Cardiac muscle cell (in vitro differentiated cells and primary cell): ENCODE data around the gene SIL1. TPM values are rescaled to one million over a fixed set of nuclear protein-coding genes. Genes with fewer than 3 reads are reported as not detected.
A peak's percentile ranks its signal among the peaks of the same experiment; 100 is the strongest.
"Not testable (repeated sequence)": the region's sequence is repeated elsewhere in the genome, so short reads cannot be mapped to it uniquely, and the experiment has no call there.

ENCODE experiments used
- DNase-seq, 2 donors: peaks; one replicate each; pipeline versions ENCODE4 v3.0.0 to v3.0.0-alpha.2; 2010 to 2017; ENCODE audit warnings: low read depth in 1 of 2, low spot score in 1 of 2
- H3K27ac ChIP-seq: fragments of 200-600 bp; sonication (generic); 2 replicates; pipeline ENCODE4 v1.5.1; 2016
- H3K27me3 ChIP-seq: fragments of 200-600 bp; sonication (generic); 2 replicates; pipeline ENCODE4 v1.6.0; 2016; ENCODE audit warnings: control low read depth
- H3K36me3 ChIP-seq: fragments of 200-600 bp; sonication (generic); 2 replicates; pipeline ENCODE4 v1.5.1; 2016; ENCODE audit warnings: control low read depth
- H3K4me1 ChIP-seq: fragments of 200-600 bp; sonication (generic); 2 replicates; pipeline ENCODE4 v1.8.1; 2017; ENCODE audit warnings: low read depth, mild to moderate bottlenecking, mixed run types
- H3K4me3 ChIP-seq: fragments of 200-600 bp; sonication (generic); 2 replicates; pipeline ENCODE4 v1.5.1; 2016; ENCODE audit warnings: mild to moderate bottlenecking
- H3K9me3 ChIP-seq: fragments of 200-600 bp; sonication (generic); 2 replicates; pipeline ENCODE4 v1.5.1; 2017; ENCODE audit warnings: low read depth, mild to moderate bottlenecking, control low read depth
- polyA plus RNA-seq: library from polyadenylated mRNA; unstranded; fragments of >200 nt; fragmentation: Nextera tagmentation; extraction: Ambion mirVana; gene quantifications from 2 replicates; pipeline ENCODE4 v1.2.1, GENCODE V29; 2016
- total RNA-seq: library from RNA; depleted of rRNA; stranded (reverse); fragments of >200 nt; gene quantifications from 2 replicates; pipeline ENCODE4 v1.2.3, GENCODE V29; 2016
- TF ChIP-seq, protein P1 (sequence below): IDR thresholded peaks from 2 replicates; pipeline ENCODE4 v1.5.1; 2012; ENCODE audit warnings: low read depth, mild to moderate bottlenecking, low read length

SIL1 gene
- total and polyA plus RNA-seq, 2 experiments from 2014 or later, result 40.5 to 49.8 TPM

DNA sequence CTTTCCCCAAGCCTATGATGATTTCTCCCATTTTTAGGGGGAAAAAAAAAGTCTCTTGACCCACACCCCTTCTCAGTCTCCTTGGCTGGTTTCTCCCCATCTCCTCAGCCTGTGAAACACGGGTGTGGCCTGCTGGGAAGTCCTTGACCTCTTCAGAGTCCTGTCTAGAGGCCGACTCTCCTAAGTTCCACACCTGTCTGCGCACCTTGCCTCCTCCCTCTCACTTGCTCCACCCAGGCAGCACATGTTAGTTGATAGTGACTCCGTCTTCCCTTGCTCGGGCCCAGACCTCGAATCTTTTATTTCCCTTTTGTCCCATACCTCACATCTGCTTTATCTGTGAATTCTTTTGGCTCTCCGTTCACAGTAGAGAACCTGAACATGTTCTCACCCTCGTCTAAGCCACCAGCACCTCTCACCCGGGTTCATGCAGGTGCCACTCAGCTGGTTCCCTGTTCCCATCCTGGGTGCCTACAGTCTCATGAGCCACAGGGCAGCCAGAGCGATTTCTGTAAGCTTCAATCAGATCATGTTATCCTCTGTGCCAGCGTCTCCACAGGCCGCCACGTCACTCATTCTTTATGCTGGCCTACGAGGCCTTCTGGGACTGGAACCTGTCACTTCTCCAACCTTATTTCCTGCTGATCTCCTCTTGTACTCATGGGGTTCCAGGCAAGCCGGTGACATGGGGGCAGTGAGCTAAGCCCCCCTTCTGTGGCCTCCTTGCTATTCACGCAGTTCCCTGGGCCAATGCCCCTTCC lies 271.3 kb downstream of the SIL1 start:
- Histone ChIP-seq H3K27ac (no peak overlapping the region), H3K9me3 (no peaks in the 10 kb centered on the region), H3K4me3 (no peak overlapping the region), H3K27me3 (no peaks in the 10 kb centered on the region), H3K4me1 (no peaks in the 10 kb centered on the region), H3K36me3 (peaks cover 46% of the 10 kb centered on the region)
- DNase-seq, result no peak
- TF ChIP-seq, protein P1, sequence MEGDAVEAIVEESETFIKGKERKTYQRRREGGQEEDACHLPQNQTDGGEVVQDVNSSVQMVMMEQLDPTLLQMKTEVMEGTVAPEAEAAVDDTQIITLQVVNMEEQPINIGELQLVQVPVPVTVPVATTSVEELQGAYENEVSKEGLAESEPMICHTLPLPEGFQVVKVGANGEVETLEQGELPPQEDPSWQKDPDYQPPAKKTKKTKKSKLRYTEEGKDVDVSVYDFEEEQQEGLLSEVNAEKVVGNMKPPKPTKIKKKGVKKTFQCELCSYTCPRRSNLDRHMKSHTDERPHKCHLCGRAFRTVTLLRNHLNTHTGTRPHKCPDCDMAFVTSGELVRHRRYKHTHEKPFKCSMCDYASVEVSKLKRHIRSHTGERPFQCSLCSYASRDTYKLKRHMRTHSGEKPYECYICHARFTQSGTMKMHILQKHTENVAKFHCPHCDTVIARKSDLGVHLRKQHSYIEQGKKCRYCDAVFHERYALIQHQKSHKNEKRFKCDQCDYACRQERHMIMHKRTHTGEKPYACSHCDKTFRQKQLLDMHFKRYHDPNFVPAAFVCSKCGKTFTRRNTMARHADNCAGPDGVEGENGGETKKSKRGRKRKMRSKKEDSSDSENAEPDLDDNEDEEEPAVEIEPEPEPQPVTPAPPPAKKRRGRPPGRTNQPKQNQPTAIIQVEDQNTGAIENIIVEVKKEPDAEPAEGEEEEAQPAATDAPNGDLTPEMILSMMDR, result no peak

DNA sequence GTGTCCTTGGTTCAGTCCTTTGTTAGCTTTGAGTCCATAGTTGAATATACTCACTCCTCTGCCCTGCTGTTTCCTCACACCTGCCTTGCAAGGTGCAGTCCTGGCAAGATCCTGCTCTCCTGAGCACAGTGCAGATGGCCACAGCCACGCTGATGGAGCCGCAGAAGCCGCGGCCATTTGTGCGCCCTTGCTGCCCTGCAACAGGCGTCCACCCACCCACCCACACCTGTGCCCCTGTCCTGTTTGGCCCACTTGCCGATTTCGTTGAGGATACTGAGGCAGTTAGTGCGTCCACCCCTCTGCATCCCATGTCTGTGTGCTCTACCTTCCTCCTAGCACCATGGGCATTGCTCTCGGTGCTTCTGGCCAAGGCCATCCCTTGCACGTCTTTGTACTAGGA lies 271.9 kb downstream of the SIL1 start:
- no peaks in the 10 kb centered on the region for H3K27me3 ChIP-seq
- TF ChIP-seq, protein P1, result no peak

DNA sequence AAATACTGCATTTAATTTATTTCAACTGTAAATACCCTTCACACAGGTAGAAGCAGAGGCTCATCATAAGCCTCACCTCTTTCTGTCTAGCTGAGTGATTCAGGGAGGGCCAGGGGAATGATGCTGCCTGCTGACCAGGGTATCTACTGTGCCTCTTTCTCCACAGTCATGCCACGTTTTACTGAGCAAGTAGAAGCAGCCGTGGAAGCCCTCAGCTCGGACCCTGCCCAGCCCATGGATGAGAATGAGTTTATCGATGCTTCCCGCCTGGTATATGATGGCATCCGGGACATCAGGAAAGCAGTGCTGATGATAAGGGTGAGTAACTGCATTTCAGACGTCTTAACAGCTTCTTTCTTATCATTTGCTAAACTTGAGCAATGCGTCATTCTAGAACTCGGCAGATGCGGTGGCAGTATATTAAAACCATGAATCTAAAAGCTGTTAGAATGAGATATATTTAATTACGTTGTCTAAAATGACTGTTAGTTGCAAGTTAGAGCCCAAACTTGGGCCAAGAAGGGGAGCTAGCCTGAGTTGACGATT lies 273.0 kb downstream of the SIL1 start:
- no peaks in the 10 kb centered on the region for H3K27me3 ChIP-seq
- TF ChIP-seq, protein P1, result no peak
- H3K27ac ChIP-seq, result no peak overlapping the region
- H3K9me3 ChIP-seq, result no peaks in the 10 kb centered on the region
- no peaks in the 10 kb centered on the region for H3K4me1 ChIP-seq
- H3K36me3 ChIP-seq, result peaks cover 29% of the 10 kb centered on the region
- H3K4me3 ChIP-seq, result no peak overlapping the region
- peak in 1 of 2 donors; percentile 63 for DNase-seq

More for the DNA sequence above, 271.9 kb downstream of the SIL1 start:
- Histone ChIP-seq H3K4me3 (no peak overlapping the region), H3K27ac (no peak overlapping the region), H3K36me3 (peaks cover 40% of the 10 kb centered on the region), H3K9me3 (no peaks in the 10 kb centered on the region), H3K4me1 (no peaks in the 10 kb centered on the region)
- DNase-seq, result no peak

DNA sequence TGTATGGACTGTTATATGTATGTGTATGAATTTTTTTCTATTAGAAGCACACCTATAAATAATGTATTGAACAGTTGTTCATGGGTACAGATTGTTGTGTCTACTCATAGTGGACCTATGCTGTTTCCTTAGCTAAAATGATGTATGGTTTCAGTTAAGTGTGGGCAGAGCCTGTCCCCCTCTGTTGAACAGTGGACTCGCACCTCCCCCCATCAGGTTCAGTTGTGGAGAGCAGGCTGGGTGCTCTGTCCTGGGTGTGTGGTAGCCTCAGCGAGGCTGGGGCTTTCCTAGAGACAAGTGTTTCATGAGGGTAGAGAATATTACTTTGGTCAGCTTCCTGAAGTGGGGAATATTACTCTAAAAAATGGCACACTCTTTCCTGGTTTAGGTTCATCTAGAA lies 275.7 kb downstream of the SIL1 start:
- no peak for DNase-seq
- Histone ChIP-seq H3K36me3 (peaks cover 30% of the 10 kb centered on the region), H3K4me1 (no peaks in the 10 kb centered on the region), H3K9me3 (no peaks in the 10 kb centered on the region), H3K27me3 (no peaks in the 10 kb centered on the region), H3K27ac (no peak overlapping the region), H3K4me3 (no peak overlapping the region)
- TF ChIP-seq, protein P1, result no peak

DNA sequence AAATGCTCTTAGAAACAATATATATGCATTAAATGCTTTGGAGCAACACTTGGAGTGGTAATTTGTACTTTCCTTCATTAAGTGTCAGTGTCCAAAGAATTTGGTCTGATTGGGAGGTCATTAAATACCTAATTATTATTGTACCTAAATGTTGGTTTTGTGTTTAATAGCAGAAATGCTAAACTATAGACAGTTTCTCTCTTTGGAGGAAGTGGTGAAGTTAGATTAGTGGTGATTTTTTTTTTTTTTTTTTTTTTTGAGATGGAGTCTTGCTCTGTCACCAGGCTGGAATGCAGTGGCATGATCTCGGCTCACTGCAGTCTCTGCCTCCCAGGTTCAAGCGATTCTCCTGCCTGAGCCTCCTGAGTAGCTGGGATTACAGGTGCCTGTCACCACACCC lies 276.8 kb downstream of the SIL1 start:
- H3K36me3 ChIP-seq, result peaks cover 31% of the 10 kb centered on the region
- not testable (repeated sequence) for H3K27ac ChIP-seq

DNA sequence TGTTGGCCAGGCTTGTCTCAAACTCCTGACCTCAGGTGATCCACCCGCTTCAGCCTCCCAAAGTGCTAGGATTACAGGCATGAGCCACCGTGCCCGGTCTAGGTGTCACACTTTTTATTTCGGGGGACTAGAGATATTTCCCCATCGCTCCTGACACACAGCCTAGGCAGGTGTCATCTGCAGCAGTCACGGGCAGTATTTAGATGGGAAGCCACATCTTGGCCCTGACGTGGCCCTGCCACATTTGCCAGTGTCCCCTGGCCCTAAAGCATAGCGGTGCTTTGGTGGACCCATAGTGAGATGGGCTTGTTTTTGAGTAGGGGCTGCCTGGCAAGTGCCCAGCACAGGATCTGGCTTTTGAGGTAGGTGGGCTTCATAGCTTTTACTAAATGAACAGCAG lies 278.0 kb downstream of the SIL1 start:
- no peak overlapping the region for H3K4me3 ChIP-seq
- no peaks in the 10 kb centered on the region for H3K27me3 ChIP-seq
- TF ChIP-seq, protein P1, result no peak
- peaks cover 25% of the 10 kb centered on the region for H3K36me3 ChIP-seq
- no peak overlapping the region for H3K27ac ChIP-seq
- no peaks in the 10 kb centered on the region for H3K4me1 ChIP-seq
- H3K9me3 ChIP-seq, result no peaks in the 10 kb centered on the region
- no peak for DNase-seq

More for the DNA sequence above, 276.8 kb downstream of the SIL1 start:
- H3K9me3 ChIP-seq, H3K4me3 ChIP-seq, H3K4me1 ChIP-seq, DNase-seq, H3K27me3 ChIP-seq: not testable (repeated sequence)
